ENCODE data around the gene TSSC4.
"Not testable (repeated sequence)": the region's sequence is repeated elsewhere in the genome, so short reads cannot be mapped to it uniquely, and the experiment has no call there.

TSSC4 gene

GRCh38 chr11:2400069-2400761 lies at the start of gene TSSC4:
Gene TSSC4, plus strand, starts transcription at chr11:2400750. Its CDS starts 1,884 bp downstream, at chr11:2402634.
- peak within 1 kb of the TSS; percentile 100 for H3K4me3 ChIP-seq (ENCODE audit: low read length)
- TF ChIP-seq CTCF (conservative IDR thresholded peaks at IDR 0.05; ENCODE audit: low read length): peak; percentile 88
- DNase-seq (ENCODE audit: low read depth): peak; percentile 100

GRCh38 chr11:2351701-2352100 lies 48.8 kb upstream of the TSSC4 start:
- DNase-seq (ENCODE audit: low read depth): no peak
- TF ChIP-seq CTCF (conservative IDR thresholded peaks at IDR 0.05; ENCODE audit: low read length): no peak
- no peak overlapping the region for H3K4me3 ChIP-seq (ENCODE audit: low read length)

GRCh38 chr11:2352420-2352819 lies 48.1 kb upstream of the TSSC4 start:
- no peak overlapping the region for H3K4me3 ChIP-seq (ENCODE audit: low read length)
- DNase-seq (ENCODE audit: low read depth): no peak
- TF ChIP-seq CTCF (conservative IDR thresholded peaks at IDR 0.05; ENCODE audit: low read length): no peak

GRCh38 chr11:2355000-2355644 lies 45.4 kb upstream of the TSSC4 start:
- DNase-seq (ENCODE audit: low read depth): no peak
- no peak for TF ChIP-seq CTCF (conservative IDR thresholded peaks at IDR 0.05; ENCODE audit: low read length)
- no peak overlapping the region for H3K4me3 ChIP-seq (ENCODE audit: low read length)

- TF ChIP-seq CTCF (conservative IDR thresholded peaks at IDR 0.05; ENCODE audit: low read length): no peak
- H3K4me3 ChIP-seq (ENCODE audit: low read length): no peak overlapping the region
- no peak for DNase-seq (ENCODE audit: low read depth)
Observed at GRCh38 chr11:2357246-2357645, 43.3 kb upstream of the TSSC4 start.

GRCh38 chr11:2357651-2358050 lies 42.9 kb upstream of the TSSC4 start:
- not testable (repeated sequence) for H3K4me3 ChIP-seq (ENCODE audit: low read length); DNase-seq (ENCODE audit: low read depth)

GRCh38 chr11:2358754-2359442 lies 41.7 kb upstream of the TSSC4 start:
- H3K4me3 ChIP-seq (ENCODE audit: low read length): no peak overlapping the region
- TF ChIP-seq CTCF (conservative IDR thresholded peaks at IDR 0.05; ENCODE audit: low read length): no peak
- no peak for DNase-seq (ENCODE audit: low read depth)

Data from AG10803 (cell line).